Activated CD4-positive, alpha-beta T cell treated with anti-CD3 and anti-CD28 coated beads for 4 hours (primary cell): Measurements from ENCODE around the gene MRFAP1.
"Not testable (repeated sequence)": the region's sequence is repeated elsewhere in the genome, so short reads cannot be mapped to it uniquely, and the experiment has no call there.

Source experiments
- DNase-seq, 2 donors: peaks; one replicate each; pipeline ENCODE4 v3.0.0-alpha.2; 2020

Gene MRFAP1

DNA sequence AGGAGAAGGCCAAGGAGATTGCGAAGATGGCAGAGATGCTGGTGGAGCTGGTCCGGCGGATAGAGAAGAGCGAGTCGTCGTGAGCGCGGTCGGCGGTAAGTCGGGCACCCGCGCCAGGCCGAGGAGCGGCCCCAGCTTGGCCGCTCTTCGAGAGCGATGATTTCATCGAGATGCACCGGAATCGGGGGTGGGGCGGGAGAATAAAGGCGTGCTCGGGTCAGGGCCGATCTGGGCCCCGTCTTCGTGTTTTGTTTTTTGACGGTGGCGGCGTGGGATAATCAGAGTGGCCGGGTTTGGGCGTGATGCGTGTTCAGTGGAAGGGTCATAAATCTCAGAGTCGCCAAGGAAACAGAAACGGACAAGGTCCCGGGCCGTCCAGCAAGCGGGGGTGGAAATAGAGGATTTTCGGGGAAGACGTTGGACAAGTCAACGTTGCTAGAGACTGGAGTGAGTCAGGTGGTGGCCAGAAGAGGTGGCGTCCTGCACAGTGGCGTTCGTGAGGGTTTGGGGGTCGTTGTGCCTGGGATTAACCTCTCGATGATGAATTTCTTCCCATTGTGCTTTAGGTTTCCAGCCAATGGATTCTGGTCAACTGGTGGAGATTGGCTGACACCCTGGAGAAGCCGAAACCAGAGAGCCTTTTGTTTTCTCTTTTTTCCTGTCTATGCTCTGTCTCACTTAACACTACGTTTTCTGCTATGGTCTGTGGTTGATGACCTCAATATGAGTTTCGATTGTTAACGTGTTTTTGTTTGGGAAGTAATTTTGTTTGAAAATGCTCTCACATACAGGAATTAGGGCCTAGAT, 882 bp downstream of the MRFAP1 start:
- DNase-seq, result peak; percentile 45

DNA sequence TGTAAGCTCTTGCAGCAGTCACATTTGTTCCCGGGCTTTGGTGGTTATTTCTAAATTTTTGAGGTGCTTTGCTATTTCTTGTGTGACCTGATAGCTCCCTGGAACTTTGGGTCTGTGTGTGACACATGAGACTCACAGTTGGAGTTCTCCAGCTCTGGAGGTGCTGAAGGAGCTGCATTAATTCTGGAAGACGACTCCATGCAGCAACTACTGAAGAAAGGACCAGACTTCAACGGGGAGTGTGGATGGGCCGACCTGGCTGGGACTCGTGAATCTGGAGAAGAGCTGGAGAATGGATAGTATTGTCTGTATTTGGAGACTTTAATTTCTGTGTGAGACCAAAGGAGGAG, 1.5 kb downstream of the MRFAP1 start:
- no peak for DNase-seq

DNA sequence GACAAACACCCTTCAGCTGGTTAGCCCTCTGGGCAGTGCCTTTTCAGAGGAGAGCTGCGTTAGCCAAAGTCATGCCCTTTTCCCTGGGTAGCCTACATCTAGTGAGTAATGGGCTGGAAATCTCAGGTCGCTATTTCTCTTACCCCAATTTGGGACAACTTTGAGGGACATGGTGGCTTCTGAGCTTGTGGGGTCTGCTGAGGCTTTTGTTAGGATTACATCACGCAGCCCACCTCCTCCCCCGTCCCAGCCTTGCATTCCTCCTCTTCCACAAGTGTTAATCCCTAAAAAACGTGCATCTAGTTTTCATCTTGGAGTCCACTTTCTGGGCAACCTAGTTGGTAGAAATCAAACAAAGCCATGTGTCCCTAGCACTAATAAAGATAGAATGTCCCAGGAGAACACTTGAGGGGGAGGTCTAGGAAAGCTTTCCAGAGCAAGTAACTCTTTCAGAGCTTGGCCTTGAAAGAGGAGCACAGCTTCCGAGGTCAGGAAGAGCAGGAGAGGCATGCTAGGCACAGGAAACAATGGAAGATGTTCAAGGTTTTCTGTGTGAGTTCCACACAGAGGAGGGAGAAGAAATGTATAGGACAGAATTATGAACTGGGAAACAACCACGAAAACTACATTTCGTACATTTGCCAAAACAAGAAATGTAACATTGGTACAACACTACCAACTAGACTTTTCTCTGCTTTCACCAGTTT, 2.8 kb downstream of the MRFAP1 start:
- DNase-seq, result no peak

DNA sequence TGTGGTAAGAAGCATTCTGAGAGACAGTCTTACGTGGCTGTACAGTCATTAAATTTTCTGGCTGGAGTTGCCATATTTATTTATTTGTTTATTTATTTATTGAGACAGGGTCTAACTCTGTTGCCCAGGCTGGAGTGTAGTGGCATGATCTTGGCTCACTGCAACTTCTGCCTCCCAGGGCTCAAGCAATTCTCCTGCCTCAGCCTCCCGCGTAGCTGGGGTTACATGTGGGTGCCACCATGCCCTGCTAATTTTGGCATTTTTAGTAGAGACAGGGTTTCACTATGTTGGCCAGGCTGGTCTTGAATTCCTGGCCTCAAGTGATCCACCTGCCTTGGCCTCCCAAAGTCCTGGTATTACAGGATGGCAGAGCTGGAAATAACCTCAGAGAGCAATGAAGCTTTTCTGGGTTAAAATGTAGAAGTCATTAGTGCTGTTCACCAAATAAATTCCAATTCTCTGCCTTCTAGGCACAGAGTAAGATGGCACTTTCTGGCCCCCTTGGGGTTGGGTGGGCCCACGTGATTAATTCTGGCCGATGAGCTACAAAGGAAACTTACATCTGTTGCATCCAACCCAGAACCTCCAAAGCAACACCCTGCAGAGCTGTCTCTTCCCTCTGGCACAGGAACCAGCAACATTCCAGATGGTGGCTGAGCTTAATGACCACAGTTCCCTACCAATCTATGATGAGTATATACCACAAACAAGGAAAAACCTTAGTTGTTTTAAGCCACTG, 4.5 kb downstream of the MRFAP1 start:
- DNase-seq, result no peak

DNA sequence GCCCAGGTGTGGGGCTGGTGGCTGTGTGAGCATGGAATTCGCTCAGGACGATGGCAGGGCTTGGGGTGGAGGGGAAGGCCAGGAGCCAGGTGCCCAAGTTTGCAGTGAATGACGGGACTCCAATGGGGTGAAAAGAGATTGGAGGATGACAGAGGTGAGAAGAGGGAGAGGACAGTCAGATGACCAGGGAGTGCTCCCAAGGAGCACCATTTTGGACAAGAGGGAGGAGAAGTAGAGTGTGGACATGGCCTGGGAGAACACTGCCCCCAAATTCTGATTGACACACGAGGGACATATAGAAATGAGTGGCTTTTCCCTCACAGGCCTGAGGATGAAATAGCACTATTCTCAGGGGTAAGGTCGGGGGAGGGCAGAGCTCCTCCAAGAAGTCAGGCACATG, 6.7 kb downstream of the MRFAP1 start:
- no peak for DNase-seq

DNA sequence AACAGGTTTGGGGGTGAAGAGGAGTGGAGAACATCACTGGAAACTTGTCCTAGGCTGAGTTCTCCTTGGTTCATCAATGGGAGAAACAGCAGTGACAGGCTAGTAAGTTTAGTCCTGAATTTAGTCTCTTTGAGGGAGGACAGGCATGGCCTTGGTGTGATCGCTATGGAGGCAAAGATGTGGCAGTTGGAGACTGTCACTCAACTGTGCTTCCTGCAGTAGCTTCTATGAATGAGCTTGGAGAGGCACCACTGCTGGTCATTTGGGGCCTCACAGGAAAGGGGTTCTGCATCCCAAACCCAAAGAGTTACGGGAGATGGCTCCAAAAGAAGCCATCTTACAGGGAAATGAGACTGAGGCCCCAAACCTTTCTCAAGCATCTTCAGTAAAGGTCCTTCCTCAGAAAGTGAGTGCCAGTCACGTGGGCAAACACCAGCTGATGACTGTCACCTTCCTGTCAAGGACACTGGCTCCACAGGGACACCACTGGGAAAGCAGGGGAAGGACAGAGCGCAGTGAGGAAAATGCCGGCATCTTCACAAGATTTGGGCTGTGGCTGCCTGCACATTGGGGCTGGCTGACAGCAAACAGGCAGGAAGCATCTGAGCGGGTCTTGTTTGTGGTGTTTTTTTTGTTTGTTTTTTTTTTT, 7.2 kb downstream of the MRFAP1 start:
- no peak for DNase-seq

DNA sequence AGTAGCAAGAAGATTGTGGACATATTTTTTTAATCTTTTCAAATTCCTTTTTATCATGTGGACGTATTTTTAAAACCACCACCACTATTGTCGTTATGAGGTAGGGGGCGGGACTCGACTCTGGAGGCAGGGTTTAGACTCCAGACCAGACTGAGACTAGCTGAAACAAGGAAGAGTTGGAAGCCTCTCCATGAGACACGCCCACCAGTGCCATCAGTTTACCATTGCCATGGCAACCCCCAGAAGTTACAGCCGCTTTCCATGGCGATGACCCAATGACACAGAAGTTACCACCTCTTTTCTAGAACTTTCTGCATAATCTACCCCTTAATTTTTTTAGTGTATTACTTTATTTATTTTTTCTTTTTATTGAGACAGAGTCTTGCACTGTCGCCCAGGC, 8.7 kb downstream of the MRFAP1 start:
- no peak for DNase-seq

DNA sequence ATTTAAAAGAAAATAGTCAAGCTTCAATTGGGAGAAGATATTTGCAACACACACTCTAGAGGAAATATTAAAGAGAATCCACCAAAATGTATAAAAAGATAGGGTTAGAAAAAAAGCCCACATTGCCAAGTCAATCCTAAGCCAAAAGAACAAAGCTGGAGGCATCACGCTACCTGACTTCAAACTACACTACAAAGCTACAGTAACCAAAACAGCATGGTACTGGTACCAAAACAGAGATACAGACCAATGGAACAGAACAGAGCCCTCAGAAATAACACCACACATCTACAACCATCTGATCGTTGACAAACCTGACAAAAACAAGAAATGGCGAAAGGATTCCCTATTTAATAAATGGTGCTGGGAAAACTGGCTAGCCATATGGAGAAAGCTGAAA, 13.7 kb downstream of the MRFAP1 start:
- not testable (repeated sequence) for DNase-seq

DNA sequence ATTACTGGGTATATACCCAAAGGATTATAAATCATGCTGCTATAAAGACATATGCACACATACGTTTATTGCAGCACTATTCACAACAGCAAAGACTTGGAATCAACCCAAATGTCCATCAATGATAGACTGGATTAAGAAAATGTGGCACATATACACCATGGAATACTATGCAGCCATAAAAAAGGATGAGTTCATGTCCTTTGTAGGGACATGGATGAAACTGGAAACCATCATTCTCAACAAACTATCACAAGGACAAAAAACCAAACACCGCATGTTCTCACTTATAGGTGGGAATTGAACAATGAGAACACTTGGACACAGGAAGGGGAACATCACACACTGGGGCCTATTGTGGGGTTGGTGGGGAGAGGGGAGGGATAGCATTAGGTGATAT, 14.8 kb downstream of the MRFAP1 start:
- not testable (repeated sequence) for DNase-seq

DNA sequence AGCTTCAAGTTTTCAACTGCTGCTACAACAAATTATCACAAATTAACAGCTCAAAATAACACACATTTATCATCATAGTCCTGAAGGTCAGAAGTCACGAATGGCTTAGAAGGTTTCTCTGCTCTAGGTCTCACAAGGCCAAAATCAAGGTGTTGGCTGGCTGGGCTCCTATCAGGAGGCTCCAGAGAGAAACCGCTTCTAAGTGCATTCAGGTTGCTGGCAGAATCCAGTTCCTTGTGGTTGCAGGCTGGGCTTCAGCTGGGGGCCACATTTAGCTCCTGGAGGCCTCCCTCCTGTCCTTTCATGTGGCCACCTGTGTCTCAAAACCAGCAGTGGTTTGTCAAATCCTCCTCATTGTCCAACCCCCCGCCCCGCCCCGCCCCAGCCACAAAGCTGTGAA, 15.4 kb downstream of the MRFAP1 start:
- DNase-seq, result no peak

DNA sequence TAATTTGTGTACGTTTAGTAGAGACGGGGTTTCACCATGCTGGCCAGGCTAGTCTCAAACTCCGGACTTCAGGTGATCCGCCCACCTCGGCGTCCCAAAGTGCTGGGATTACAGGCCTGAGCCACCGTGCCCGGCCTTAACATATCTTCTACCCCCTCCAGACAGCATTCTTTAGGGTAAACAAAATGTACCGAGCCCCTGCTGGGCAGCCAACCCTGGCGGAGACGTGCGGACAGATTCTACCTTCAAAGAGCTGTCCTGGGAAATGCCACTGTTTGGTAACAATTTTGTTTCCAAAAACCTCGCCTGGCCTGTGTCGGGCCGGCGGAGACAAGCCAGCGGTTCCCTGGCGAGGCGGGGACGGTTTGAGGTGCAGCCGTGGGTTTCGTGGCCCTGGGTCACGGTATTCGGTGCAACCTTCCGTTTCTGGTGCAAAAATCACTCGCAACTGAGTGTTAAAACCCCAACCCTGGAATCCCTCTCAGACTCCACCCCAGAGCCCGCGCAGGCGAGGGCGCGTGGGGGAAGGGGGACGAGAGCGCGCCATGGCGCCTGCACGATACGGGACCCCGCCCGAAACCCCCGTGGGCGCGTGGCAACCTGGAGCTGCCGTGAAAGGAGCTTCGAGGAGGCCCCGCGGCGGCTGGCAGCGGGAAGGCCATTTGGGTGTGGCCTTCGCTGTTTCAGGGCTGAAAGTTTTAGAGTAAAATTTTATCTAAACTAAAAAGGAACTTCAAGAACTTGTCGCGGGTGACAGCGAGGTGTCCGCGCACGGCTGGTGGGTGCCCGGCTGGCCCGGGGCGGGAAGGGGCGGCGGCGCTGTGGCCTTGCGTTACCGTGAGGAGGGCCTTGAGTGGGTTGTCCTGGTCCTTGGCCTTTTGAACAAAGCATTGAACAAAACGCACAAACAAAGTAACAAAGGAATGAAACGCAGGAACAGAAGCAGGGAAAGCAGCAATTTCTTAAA, 17.0 kb downstream of the MRFAP1 start:
- DNase-seq, result no peak

DNA sequence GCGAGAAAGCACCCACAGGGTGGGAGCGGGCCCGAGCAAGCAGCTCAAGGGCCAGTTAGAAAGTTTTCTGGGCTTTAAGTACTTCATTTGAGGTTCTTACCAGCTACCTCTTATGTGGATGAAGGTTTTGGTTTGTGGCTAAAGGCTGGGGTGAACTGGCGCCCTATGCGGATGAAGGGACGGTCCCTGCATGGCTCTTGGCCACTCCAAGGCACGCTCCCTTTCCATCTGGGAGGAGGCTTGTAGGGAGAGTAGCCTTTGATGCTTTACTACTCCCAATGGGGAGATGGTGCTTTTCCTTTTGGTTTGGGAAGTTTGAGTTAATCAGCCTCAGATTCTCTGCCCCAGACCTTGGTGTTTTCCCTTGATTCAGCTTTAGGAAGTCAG, 17.7 kb downstream of the MRFAP1 start:
- DNase-seq, result no peak

DNA sequence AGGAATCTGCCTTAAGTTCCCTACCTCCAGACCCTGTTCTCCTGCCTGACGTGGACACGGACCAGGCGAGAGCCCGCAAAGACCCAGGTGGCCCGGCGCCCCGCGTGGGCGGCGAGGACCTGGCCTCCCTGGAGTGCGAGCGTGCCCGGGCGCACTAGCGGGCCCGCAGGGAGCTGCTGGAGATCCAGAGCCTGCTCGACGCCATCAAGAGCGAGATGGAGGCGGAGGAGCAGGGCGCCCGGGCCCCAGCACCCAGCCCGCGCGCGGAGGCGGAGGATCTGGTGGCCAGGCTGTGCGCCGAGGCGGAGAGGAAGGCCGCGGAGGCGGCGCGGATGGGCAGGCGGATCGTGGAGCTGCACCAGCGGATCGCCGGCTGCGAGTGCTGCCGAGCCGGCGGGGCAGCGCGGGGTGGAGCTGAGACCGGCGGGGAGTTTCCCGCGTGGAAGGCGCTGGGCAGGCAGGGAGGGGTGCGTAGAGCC, 18.2 kb downstream of the MRFAP1 start:
- DNase-seq, result peak; percentile 52 to 62

DNA sequence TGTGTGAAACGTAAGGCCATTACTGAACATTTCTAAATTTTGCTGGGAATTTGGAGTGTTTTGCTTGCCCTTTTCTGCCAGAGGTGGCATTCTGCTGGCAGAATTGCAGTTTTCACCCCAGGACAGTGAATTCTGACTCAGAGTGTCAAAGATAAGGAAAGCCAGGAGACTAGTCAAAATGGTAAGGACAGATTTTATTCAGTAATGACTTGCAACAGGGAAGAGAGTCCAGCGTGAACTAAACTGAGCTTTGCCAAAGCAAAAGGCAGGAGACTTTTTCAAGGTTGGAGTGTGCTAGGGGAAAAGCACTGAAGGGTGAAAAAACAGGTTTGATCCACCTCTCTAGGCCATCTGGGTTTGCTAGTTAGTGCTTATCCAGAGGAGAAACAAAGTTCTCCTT, 19.4 kb downstream of the MRFAP1 start:
- DNase-seq, result no peak

DNA sequence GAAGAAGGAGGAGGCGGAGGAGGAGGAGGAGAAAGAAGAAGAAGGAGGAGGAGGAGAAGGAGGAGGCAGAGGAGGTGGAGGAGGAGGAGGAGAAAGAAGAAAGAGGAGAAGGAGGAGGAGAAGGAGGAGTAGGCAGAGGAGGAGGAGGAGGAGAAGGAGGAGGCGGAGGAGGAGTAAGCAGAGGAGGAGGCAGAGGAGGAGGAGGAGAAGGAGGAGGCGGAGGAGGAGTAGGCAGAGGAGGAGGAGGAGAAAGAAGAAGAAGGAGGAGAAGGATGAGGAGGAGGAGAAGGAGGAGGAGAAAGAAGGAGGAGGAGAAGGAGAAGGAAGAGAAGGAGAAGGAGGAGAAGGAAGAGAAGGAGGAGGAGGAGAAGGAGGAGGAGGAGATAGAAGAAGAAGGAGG, 19.9 kb downstream of the MRFAP1 start:
- DNase-seq, result no peak

DNA sequence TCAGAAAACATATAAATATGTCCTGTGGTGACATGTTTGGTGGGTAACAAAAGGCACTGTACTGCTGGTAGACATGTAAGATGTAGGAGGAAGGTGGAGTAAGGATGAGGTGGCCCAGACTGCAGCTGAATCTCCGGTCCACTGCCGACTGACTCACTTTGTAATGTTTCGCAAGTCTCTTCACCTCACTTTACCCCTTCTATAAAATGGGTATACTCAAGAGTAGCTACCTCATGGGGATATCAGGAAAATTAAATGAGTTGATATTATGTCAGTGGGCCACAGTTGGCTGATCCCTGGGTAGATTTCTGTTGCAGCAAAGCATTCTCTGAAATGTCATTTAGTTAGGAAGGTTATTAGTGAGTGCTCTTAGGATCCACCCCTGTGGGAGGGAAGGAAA, 22.1 kb downstream of the MRFAP1 start:
- DNase-seq, result no peak

DNA sequence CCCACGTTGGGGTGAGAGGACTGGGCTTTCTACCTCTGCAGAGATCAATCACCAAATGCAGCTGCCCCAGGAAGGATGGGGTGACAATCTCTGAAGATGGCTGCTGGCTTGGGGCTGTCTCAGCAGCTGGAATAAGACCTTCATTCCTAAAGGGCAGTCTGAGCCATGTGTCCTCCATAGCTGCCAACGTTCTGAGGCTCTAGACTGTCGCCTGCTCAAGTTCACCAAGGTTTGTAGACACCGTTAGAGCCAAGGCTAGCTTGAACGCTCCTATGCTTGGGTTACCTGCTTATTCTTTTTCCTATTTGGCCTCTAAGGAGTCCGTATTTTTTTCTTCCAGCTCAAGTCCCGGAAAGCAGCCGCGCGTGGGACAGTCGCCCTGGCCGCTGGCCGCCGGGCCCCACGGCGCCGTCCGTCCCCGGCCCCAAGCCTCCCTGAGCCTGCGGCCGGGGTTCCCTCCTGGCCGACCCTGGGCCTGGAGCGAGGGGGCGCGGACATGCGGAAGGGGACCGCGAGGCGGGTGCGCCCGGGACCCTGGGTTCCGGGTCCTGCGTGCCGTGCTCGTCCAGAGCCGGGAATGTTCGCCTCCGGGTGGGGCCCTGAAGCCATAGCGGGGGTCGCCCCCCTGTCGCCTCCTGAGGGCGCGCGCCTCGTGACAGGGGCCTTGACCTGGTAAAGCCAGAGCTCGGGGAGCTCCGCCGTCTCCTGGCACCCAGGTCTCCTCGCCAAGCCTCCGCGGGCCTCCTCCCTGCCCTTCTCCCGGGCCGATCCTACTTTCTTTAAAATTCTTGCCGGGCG, 23.3 kb downstream of the MRFAP1 start:
- DNase-seq, result no peak

DNA sequence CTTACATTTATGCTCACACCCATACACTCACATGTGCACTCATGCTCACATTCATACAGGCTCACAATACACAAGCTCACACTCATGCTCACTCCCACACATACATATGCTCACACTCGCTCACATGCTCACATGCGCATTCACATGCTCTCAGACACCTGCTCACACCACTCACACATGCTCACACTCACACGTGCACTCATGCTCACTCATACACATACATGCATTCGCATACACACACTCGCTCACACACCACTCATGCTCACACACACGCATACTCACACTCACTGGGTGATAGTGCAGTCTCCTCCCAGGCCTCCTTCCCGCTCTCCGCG, 24.8 kb downstream of the MRFAP1 start:
- DNase-seq, result no peak

DNA sequence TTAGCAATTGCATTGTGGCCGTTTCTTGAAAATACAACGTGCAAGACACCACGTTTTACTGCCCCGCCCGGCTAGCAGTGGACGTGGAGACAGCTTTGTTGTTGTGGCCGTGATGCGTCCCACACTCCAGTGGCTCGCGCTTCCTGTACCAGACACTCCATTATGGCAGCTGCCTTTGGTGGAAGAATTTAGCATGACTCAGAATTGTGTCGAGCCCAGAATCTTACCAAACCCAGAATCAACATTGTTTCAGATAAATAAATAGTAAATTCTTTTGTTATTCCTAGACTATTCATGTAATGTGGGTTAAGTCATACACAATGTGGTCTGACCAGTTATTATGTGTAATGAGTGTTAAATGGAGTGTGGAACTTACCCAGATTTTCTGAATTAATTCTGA, 27.9 kb downstream of the MRFAP1 start:
- no peak for DNase-seq

DNA sequence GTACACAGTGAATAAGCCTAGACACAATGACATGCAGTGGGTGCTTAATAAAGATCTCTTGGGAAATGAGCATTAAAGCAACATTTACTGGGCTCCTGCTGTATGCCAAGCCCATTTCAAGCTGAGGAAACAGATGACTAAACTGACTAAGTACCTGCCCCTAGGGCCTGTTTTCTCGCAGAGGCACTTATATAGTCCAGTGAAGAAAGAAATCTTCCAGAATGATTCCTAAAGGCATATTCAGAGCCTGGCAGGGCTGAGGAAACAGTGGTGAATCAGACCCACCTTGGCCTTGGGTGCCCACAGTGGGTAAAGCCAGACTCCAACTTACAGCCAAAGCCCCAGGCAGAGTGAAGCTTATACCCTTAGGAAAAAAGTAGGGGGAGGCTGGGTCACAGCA, 31.2 kb downstream of the MRFAP1 start:
- DNase-seq, result no peak

DNA sequence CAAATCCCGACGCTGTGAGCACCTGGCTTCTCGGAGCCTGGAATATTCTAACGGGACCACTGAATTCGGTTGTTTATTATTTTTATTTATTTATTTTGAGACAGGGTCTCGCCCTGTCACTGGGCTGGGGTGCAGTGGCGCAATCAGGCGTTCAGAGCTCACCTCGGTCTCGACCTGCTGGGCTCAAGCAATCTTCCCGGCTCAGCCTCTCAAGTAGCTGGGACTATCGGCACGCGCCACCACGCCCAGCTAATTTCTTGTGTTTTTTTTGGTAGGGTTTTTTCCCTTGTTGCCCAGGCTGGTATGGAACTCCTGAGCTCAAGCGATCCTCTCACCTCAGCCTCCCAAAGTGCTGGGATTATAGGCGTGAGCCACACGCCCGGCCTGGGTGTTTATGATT, 31.6 kb downstream of the MRFAP1 start:
- DNase-seq, result no peak
